SHP77 (cell line): ENCODE data around the gene ANTKMT.
"Not testable (repeated sequence)": the region's sequence is repeated elsewhere in the genome, so short reads cannot be mapped to it uniquely, and the experiment has no call there.

Source experiments
- DNase-seq, 2 experiments: peaks; one replicate each; lab custom pipeline; 2025; lab: John Stamatoyannopoulos, UW

ANTKMT gene

DNA sequence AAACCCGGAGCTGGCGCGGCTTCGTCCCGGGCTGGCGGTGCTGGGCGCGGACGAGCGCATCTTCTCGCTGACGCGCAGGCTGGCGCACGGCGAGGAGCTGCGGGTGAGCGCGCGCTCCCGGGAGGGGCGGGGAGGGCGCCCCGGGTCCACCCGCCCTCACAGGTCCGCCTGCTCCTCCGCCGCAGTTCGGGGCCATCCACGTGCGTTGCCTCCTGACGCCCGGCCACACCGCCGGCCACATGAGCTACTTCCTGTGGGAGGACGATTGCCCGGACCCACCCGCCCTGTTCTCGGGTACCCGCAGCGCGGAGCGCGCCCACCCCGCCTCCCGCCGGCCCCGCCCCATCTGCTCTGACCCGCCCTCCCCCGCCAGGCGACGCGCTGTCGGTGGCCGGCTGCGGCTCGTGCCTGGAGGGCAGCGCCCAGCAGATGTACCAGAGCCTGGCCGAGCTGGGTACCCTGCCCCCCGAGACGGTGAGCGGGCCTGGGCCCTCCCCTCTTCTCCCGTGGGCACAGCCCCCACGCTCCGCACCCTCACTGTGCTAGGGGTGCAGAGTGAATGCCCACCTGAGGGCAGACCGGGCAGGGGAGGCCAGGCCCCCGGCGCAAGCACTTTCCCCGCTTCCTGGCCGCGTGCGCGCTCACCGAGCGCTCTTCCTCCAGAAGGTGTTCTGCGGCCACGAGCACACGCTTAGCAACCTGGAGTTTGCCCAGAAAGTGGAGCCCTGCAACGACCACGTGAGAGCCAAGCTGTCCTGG lies 7.4 kb downstream of the ANTKMT start:
- DNase-seq: peak in 1 of 2 experiments; percentile 71

DNA sequence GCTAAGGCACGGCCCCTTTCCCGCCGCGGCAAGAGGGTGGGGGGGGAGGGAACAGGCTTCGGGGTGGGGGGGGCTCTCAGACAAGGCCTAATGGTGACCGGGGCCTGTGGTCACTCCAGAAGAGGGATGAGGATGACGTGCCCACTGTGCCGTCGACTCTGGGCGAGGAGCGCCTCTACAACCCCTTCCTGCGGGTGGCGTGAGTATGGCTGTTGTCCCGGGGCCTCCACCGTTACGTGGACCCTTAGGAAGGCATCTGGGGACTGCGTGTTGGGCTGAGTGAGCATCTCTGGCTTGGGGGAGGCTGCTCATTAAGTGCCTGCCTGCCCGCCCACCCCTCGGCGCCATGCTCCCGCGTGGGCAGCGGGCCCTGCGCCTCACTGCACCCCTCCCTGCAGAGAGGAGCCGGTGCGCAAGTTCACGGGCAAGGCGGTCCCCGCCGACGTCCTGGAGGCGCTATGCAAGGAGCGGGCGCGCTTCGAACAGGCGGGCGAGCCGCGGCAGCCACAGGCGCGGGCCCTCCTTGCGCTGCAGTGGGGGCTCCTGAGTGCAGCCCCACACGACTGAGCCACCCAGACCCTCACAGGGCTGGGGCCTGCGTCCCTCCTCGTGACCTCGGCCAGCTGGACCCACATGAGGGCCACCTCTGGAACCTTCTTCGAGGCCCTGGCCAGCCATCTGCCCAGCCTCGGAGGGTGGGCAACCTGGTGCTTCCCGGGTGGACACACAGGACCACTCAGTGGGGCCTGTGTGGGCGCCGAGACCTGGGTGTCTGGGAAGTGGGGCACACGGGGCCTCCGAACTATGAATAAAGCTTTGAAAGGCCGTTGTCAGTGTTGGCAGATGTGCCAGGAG lies 8.2 kb downstream of the ANTKMT start:
- no peak for DNase-seq

DNA sequence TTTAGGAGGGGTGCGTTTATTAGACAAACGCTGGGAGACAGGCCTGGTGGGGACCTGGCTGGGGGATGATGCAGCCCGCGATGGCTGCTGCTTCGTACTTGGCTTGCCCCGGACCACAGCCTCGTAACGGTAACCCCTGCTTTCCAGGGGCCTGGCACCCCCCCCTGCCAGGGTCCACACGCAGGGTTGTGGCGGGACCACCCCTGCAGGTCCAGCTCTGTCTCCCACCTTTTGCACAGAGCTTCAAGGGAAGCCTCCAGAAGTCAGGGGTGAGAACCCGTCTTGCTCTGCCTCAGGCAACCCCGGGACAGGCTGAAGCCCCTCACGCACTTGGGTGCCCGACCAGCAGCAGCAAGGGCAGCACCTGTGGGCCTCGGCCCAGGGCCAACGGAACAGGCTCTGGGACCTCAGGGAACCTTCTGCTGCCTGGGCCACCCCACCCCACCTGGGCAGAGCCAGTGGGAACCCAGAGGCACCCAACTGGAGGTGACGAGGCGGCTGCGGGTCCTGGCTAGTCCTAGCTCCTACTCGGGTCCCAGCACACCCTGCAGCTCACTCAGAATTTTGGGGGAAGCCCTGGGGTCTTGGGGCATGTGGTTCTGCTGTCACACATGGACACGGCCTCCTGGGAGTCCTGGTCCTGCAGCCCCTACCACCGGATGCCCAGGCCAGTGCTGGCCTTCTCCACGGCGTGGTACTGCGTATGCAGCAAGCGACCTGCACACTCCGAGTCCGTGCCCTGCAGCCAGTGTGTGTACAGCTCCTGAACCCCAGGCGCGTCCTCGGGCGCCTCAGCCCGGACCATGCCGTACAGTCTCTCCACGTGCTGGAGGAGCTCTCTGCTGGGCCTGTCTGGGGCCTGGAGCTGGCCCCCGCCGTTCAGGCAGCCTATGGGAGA lies 9.1 kb downstream of the ANTKMT start:
- no peak for DNase-seq

DNA sequence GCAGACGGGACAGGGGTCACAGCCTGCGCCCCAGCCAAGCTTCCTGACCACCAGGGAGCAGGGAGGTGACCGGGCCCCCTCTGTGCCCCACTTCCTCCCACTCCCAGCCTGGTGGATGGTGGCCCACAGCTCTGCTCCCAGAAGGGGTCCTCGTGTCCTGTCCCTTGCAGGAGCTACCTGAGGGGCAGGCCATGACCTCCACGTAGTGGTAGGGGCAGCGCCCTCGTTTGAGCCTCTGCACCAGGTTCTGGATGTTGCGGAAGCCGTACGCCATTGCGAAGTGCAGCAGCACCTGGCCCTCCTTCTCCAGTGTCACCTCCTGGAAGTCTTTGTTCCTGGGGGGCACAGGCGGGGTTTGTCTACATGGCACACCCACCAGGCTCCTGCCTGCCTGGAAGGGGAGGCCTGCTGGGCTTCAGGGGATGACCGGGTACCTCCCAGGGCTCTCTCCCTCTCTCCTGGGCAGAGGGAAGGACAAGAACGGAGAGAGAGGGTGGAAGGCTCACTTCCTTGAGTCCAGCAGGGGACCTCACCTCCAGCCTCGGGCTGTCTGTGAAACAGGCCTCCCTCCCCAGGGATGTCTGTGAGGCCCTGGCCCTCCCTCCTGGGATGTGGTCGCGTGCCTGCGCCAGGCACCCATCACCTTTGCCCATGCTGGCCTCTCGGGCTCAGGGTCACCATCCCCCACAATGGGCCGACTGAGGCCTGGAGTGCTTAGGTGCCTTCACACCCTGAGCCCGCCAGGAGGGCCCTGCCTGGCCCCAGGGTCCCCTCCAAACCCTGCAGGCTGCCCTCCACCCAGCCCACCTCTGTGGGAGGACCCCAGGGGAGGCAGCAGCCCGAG lies 9.9 kb downstream of the ANTKMT start:
- no peak for DNase-seq

DNA sequence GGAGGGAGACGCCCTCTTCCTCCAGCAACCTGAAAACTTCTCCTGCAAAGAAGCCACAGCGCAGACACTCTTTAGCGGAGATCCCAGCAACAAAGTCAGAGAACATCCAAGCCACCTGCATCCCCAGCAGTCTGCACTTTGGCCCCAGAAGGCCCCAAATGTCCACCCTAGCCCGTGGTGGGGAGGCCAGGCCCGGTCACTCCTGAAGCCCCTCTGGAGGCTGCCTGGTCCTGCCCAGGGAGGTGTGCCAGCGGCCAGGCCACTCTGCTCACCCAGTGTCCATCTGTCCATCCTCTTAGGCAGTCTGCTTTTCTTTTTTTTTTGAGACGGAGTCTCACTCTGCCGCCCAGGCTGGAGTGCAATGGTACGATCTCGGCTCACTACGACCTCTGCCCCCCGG lies 11.4 kb downstream of the ANTKMT start:
- no peak for DNase-seq

DNA sequence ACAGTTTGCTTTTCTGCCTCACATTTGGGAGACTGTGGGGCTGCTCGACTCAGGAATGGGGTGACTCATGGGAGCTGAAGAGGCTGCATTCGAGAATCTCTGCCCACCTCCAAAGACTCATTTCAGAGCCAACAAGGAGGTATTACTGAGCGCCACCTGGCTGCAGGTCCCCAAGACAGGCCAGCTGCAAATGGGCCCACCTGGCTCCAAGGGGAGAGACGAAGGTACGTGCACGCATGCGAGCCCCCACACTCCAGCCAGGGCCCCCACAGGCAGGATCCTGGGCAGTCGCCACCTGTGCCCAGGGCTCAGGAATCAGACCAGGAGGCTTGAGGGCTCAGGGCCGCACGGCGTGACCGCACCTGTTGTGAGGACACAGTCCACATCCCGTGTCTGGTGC lies 12.0 kb downstream of the ANTKMT start:
- no peak for DNase-seq

DNA sequence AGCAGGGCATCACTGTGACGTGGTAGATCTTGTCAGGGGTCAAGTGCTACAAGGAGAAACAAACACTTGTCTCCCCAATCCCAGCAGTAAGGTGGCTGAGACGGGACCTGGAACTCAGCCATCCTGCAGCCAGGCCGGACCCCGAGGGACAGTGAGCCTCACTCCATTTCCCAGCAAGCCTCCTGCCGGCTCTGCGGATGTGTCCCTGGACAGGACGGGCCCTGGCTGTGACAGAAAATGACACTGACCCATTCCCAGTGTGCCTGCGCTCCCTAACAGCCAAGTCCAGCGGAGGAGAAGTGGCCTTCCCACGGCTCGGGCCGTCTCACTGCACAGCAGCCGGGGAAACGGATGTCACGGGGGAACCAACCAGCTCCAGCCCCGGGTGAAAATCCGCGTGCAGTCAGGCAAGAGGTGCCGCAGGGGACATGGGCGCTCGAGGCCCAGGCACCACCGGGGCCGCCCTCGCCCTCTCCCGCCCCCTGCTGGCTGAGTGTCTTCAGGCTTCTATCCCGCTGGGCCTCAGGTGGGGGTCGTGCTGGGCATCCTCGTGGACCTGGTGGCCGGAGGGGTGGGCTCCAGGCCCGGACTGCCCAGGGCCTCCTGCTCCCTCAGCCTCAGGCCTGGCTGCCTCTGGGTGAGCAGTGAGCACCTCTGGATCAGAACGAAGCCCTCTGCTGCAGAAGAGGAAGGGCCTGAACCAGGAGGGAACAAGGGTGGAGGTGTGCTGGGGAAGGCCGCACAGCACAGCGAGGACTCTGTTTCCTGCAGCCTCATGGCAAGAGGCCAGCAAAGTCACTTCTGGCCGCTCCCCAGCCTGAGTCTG lies 12.6 kb downstream of the ANTKMT start:
- no peak for DNase-seq

DNA sequence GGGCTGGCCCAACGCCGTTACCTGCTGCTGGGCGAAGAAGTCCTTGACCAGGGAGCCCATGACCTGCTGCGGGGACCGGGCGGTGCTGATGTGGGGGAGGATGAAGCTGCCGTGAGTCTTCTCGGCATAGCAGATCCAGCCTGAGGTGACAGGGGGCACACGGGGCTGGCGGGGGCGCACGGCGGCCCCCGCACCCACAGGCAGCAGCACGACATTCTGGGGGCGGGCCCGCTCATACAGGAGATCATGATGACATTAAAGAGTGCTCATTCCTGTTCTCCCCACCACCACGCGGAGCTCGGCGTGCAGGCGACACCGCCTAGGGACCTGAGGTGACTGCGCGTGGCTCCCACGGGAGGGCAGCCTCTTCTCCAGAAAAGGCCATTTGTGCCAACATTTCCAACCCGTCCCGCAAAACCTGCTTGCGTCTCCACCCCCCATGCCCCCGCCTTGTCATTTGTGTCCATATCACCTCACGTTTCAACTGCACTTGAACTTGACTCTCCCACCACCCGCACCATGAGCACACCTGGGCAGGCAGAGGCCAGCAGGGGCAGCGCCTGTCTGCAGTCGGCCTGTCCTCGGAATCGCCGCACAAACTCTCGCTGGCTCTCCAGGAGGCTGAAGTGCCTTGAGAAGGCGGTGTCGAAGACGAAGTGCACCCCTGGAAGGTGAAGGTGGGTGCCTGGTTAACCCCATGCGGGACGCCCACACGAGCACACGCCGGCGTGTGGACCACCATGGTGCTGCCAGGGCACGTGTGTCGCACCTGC lies 13.4 kb downstream of the ANTKMT start:
- DNase-seq: no peak

DNA sequence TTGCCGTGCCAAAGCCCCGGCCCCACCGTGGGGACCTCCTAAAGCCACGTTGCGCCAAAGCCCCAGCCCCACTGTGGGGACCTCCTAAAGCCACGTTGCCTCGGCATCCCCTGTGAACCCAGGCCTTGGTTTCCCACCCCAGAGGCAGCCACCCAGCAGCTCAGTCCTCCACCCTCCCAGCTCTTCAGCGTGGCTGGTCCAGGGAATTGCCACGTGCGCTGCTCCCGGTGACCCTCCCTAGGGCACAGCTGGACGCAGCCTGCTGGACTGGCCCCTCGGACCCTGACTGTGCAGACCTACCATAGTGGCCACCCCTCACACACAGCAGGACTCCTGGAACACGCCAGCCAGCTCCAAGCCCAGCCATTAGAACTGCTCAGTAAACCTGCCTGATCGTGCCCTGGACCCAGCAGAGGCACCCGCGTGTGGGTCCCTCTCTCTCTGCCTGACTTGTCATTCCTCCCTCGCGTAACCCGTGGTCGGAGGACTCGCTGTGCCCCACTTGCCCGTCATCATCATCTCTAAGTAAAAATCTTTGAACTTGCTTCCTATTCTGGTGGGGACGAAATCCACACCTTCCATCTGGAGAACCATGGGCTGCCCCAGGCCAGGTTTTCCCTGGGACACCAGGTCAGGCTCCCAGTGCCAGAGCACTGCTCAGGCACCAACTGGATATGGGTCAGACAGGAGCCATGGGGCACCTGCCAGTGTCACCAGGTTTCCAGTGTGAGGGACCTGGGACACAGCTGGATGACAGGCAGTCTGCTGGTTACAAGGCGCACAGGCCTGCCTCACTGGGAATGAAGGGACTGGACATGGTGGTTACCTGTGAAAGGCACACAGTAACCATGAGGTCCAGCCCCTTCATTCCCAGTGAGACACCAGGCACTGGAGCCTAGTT lies 14.3 kb downstream of the ANTKMT start:
- DNase-seq: no peak

DNA sequence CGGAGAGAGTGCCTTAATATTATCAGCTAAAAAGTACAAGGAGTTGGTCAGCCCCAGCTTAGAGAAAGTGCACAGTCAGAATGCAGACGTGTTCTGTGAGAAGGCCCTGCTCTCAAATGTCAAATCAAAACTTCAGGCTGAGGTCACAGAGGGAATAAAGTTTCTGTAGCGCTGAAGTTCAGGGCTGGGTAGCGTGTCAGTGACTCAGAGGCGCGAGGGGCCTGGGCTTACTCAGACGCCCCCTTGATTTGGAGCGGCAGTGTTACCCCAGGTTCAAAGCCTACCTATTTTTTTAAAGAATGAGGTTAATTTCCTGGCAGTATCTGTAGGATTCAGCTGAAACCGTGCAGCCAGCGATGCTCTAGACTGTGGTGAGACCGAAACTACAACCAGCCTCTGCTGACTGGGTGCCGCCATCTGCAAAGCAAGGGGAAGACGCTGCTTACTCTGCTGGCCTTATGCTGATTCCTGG lies 15.1 kb downstream of the ANTKMT start:
- no peak for DNase-seq

DNA sequence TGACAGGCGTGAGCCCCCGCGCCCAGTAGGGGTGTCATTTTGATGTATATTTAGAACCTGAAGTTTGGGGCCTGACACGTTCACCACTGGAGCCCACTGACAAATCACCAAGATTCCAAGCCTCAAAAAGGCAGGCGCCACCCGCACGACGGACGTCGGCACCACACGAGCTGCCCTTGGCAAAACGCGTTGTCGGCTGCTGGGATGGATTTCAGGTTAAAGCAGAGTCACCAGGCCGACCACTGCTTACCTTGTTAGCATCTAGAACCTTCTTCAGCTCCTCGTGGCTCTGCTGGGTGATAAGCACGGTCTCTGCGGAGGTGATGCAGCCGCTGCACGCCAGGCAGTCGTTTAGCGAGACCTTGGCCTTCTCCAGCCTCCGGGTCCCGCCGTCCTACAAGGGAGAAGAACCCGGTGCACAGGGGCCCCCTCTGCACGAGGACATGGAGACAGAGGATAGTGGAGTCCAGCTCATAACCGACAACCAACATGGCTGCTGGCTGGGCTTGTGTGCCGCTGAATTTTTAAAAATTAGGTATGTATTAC lies 16.1 kb downstream of the ANTKMT start:
- no peak for DNase-seq

DNA sequence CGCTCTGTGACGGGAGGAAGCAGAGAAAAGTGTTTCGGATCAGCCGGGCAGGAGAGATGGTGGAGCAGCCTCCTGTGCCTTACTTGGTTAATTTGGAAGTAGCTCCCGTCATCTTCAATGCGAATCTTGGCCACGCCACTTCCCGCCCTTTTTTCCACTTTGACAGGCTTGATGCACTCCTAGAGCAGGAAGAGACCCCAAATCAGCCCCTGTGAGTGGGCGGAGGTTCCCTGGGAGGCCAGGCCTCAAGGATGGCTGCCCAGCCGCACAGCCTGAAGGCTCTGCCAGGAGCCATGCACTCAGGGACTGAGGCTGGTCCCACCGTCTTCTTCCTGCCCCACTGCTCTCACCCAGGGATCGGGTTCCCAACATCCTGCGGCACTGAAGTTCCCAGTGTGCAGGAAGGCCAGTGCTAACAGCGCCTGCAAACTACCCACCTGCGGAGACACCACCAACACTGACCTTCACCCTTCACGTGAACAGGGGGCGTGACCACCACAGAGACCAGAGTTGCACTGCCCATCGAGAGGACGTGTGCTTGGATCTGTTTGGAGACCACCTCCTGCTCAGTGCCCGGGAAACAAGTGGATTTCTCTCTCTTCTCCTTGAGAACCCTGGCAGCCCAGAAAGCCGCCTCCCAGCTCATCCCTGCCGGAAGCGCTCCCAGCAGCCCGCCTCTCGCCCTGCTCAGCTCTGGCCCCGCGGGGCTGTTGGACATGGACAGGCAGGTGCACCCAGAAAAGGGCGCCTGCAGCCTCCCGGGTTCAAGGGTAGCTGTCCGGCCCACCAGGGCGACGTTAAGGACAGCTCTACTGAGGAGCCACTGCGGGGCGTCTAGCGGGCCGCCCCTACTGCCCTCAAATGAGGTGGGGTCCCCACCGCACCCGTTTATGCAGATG lies 18.9 kb downstream of the ANTKMT start:
- DNase-seq: no peak

DNA sequence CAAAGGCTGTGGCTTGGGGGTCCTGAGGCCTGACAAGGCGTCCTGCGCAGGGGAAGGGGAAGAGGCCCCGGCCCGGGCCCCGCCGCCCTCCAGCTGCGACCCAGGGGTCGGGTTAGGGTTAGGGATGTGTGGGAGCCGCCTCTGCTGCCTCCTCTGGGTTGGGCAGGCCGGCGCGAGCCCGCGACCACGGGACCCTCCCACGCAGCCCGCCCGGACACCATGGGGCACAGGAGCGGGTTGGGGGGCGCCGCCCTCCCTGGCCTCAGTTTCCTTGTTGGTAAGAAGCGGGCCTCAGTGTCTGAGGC lies 19.5 kb downstream of the ANTKMT start:
- DNase-seq: no peak

DNA sequence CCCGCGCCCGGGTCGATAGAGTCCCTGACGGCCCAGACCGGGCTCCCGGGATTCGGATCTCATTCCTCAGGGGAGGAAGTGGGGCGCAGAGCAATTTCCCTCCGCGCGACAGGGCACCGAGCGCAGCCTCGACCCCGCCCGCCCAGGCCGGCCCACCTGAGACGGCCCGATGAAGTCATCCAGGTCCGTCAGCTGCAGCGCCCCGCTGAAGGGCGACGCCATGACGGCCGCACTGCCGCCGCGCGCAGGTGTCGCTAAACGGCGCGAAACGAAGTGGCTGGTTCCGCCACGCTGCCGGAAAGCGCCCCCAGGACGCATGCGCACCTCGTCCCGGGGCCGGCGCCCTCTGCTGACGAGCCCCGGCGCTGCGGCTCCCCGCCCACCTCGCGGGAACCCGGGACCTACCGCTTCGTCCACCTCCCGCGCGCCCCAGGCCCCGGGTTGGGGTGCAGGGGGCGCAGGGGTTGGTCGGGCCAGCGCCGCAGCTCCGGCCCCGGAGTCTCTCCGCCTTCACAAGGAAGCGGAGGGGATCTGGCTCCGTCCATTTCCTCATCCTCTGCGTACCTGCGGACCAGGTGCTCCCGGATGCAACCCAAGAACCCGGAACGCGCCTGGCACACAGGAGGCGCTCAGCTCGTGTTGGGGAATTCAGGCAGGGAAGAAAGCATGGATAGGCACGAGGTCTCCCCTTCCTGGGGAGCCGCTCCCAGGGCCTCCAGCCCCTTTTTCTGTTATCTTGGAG lies 20.0 kb downstream of the ANTKMT start, which contains the start of gene CIAO3:
Gene CIAO3, minus strand, starts transcription at position 234 of the 742 bp plus-strand sequence. Its CDS starts 12 bp downstream, at position 222.
- DNase-seq: peak; percentile 69 to 76

DNA sequence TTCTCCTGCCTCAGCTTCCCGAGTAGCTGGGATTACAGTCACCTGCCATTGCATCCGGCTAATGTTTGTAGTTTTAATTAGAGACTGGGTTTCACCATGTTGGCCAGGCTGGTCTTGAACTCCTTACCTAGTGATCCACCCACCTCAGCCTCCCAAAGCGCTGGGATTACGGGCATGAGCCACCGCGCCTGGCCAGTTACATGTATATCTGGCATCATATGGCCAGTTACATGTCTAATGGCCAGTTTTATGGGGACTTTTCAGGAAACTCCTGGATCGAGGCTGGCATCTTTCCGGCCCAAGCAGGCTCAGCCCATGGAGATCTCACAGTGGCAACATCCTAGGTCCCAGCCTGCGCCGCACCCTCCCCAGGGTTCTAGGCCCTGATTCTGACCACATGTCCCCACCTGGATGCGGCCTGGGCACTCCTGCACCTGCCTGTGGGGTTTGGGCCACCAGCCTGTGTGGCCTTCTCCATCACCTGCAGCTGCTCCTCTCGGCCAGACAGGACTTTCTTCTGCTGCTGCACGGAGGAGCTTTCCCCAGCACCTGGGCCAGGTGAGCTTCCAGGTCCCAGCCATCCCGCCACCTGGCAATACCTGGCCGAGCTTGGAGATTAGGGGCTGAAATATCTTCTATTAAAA lies 21.2 kb downstream of the ANTKMT start:
- DNase-seq: no peak

DNA sequence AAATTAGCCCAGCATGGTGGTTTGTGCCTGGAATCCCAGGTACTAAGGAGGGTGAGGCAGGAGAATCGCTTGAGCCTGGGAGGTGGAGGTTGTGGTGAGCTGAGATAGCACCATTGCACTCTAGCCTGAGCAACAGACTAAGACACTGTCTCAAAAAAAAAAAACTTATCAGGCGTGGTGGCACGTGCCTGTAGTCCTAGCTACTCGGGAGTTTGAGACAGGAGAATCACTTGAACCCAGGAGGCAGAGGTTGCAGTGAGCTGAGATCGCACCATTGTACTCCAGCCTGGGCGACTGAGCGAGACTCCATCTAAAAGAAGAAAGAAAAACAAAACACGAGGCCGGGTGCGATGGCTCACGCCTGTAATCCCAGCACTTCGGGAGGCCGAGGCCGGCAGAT lies 21.9 kb downstream of the ANTKMT start:
- not testable (repeated sequence) for DNase-seq
